HG03135 (cell line): ENCODE results near the gene DIP2C.
"Not testable (repeated sequence)": the region's sequence is repeated elsewhere in the genome, so short reads cannot be mapped to it uniquely, and the experiment has no call there.

Experiments used
- ATAC-seq: cut with Tn5 transposase; IDR thresholded peaks from one replicate; pipeline ENCODE4 v1.9.1; 2021; ENCODE audit warnings: mild to moderate bottlenecking, moderate library complexity; ENCODE audit not compliant: unreplicated experiment

The DIP2C gene

GRCh38 chr10:271201-271600 lies 418.3 kb downstream of the DIP2C start:
- ATAC-seq = no peak

GRCh38 chr10:269440-270074 lies 419.9 kb downstream of the DIP2C start:
- no peak for ATAC-seq

- ATAC-seq = no peak
Measured at GRCh38 chr10:267705-268104, 421.8 kb downstream of the DIP2C start.

- ATAC-seq = no peak
Measured at GRCh38 chr10:266974-267425, 422.5 kb downstream of the DIP2C start.

- not testable (repeated sequence) for ATAC-seq
Measured at GRCh38 chr10:265816-266588, 423.5 kb downstream of the DIP2C start.

- ATAC-seq = not testable (repeated sequence)
Measured at GRCh38 chr10:265074-265440, 424.4 kb downstream of the DIP2C start.

GRCh38 chr10:264160-265073 lies 425.1 kb downstream of the DIP2C start:
- not testable (repeated sequence) for ATAC-seq

GRCh38 chr10:260819-261429 lies 428.5 kb downstream of the DIP2C start:
- ATAC-seq = no peak

- no peak for ATAC-seq
Measured at GRCh38 chr10:251982-252582, 437.4 kb downstream of the DIP2C start.

GRCh38 chr10:248307-248706 lies 441.2 kb downstream of the DIP2C start:
- ATAC-seq = no peak

GRCh38 chr10:247480-247879 lies 442.0 kb downstream of the DIP2C start:
- no peak for ATAC-seq

- ATAC-seq = no peak
Measured at GRCh38 chr10:246431-246830, 443.0 kb downstream of the DIP2C start.

- ATAC-seq = no peak
Measured at GRCh38 chr10:244227-244626, 445.2 kb downstream of the DIP2C start.

- ATAC-seq = no peak
Measured at GRCh38 chr10:241966-242643, 447.4 kb downstream of the DIP2C start.

- no peak for ATAC-seq
Measured at GRCh38 chr10:241451-241850, 448.0 kb downstream of the DIP2C start.

GRCh38 chr10:239109-239508 lies 450.4 kb downstream of the DIP2C start:
- no peak for ATAC-seq

GRCh38 chr10:235915-236314 lies 453.6 kb downstream of the DIP2C start:
- ATAC-seq = no peak

GRCh38 chr10:234708-235406 lies 454.6 kb downstream of the DIP2C start:
- no peak for ATAC-seq

GRCh38 chr10:232878-233277 lies 456.6 kb downstream of the DIP2C start:
- ATAC-seq = no peak
